GM12878 (cell line): ENCODE results near the gene EDNRB. TPM values are rescaled to one million over a fixed set of nuclear protein-coding genes. Genes with fewer than 3 reads are reported as not detected.

Source experiments
- ATAC-seq: fragments of 200-7000 bp; cut with Tn5 transposase; 3 replicates; pipeline ENCODE4 v1.9.1; 2020; ENCODE audit warnings: mild to moderate bottlenecking, moderate library complexity
- BruUV-seq: library from RNA; stranded (reverse); fragments of 400-500 nt; replicated peaks from 2 replicates; lab custom pipeline; 2021; lab: Mats Ljungman, UMichigan
- CTCF ChIA-PET: fragments of 300-600 bp; sonication (Branson Sonifier 250); formaldehyde crosslinking; extraction: SDS; loops from one replicate; lab custom pipeline; 2021; ENCODE audit warnings: inconsistent platforms; lab: Yijun Ruan, JAX
- POLR2A ChIA-PET: fragments of 350-600 bp; formaldehyde crosslinking; extraction: SDS; loops from one replicate; lab custom pipeline; 2021; ENCODE audit warnings: inconsistent platforms; lab: Charles Lee
- RAD21 ChIA-PET: fragments of 300-600 bp; sonication (Branson Sonifier 250); formaldehyde crosslinking; loops from one replicate; lab custom pipeline; 2023; ENCODE audit warnings: antibody characterized with exemption; ENCODE audit not compliant: unreplicated experiment; lab: Charles Lee
- SMC1A ChIA-PET: fragments of 300-600 bp; sonication (Branson Sonifier 250); formaldehyde crosslinking; loops from one replicate; lab custom pipeline; 2023; ENCODE audit not compliant: unreplicated experiment, uncharacterized antibody; lab: Charles Lee
- DNase-seq: peaks from one replicate; pipeline ENCODE4 v3.0.0-alpha.2; 2011; ENCODE audit warnings: low read depth, low spot score
- FAIRE-seq: peaks from 3 replicates; lab custom pipeline; 2011; peaks lifted over from hg19 to GRCh38; lab: Jason Lieb, UNC
- H2AFZ ChIP-seq: 2 replicates; pipeline ENCODE4 v1.6.0; 2011; ENCODE audit warnings: low read depth, low read length, control low read depth; ENCODE audit not compliant: control insufficient read depth
- H3K27ac ChIP-seq: 2 replicates; pipeline ENCODE4 v1.5.1; 2011; ENCODE audit warnings: control low read depth; ENCODE audit not compliant: control insufficient read depth, insufficient read depth
- H3K27me3 ChIP-seq, 2 experiments: replicated peaks in 1 of 2; 2 replicates each; pipeline versions ENCODE4 v1.6.0 to v1.6.1; 2011; ENCODE audit warnings: low read length in 1 of 2; ENCODE audit not compliant: control insufficient read depth in 2 of 2, insufficient read depth in 2 of 2
- H3K36me3 ChIP-seq, 2 experiments: 2 replicates each; pipeline ENCODE4 v1.5.1; 2011; ENCODE audit warnings: low read length in 1 of 2; ENCODE audit not compliant: control insufficient read depth in 2 of 2, insufficient read depth in 2 of 2
- H3K4me1 ChIP-seq: 2 replicates; pipeline ENCODE4 v1.6.1; 2011; ENCODE audit warnings: mild to moderate bottlenecking, low read length, moderate library complexity, mixed read lengths; ENCODE audit not compliant: control insufficient read depth, insufficient read depth
- H3K4me2 ChIP-seq: 2 replicates; pipeline ENCODE4 v1.6.0; 2011; ENCODE audit warnings: control low read depth; ENCODE audit not compliant: control insufficient read depth, insufficient read depth
- H3K4me3 ChIP-seq: fragments of 200-600 bp; sonication (generic); 2 replicates; pipeline ENCODE4 v1.5.1; 2016
- H3K79me2 ChIP-seq: 2 replicates; pipeline ENCODE4 v1.6.0; 2011; ENCODE audit warnings: low read length; ENCODE audit not compliant: control insufficient read depth, insufficient read depth
- H3K9ac ChIP-seq: 2 replicates; pipeline ENCODE4 v1.8.0; 2011; ENCODE audit warnings: low read length, control low read depth, mixed read lengths; ENCODE audit not compliant: control insufficient read depth, insufficient read depth
- H3K9me3 ChIP-seq: replicated peaks from 3 replicates; pipeline ENCODE4 v1.5.1; 2011; ENCODE audit warnings: mild to moderate bottlenecking, low read length; ENCODE audit not compliant: control insufficient read depth, insufficient read depth
- H4K20me1 ChIP-seq: 2 replicates; pipeline ENCODE4 v1.6.0; 2011; ENCODE audit not compliant: control insufficient read depth, insufficient read depth
- E2F8 ChIP-seq: fragments of 450-650 bp; IDR thresholded peaks from 2 replicates; pipeline ENCODE4 v1.6.1; 2018; ENCODE audit warnings: mild to moderate bottlenecking, low read depth, moderate library complexity; ENCODE audit not compliant: partially characterized antibody
- JUND ChIP-seq: IDR thresholded peaks from 2 replicates; pipeline ENCODE4 v1.6.1; 2012; ENCODE audit warnings: low read depth, mild to moderate bottlenecking, low read length, improper control_type of control experiment, moderate library complexity
- NR2C1 ChIP-seq: fragments of 450-650 bp; IDR thresholded peaks from 2 replicates; pipeline ENCODE4 v1.6.1; 2017; ENCODE audit warnings: antibody characterized with exemption, mild to moderate bottlenecking, moderate library complexity
- SIX5 ChIP-seq: IDR thresholded peaks from 2 replicates; pipeline ENCODE4 v1.6.1; 2011; ENCODE audit warnings: mild to moderate bottlenecking, low read depth, low read length, moderate library complexity; ENCODE audit not compliant: severe bottlenecking
- YBX1 ChIP-seq: fragments of 450-650 bp; IDR thresholded peaks from 2 replicates; pipeline ENCODE4 v1.6.1; 2016; ENCODE audit warnings: antibody characterized with exemption
- WGBS: methylation state at CpG from one replicate; pipeline ENCODE4 v1.1.6; 2016; ENCODE audit warnings: low lambda C conversion rate; ENCODE audit not compliant: insufficient replicate concordance, insufficient coverage; ENCODE audit errors: missing lambda C conversion rate; 5-methylcytosine and 5-hydroxymethylcytosine counted together
- in situ Hi-C: fragments of 300-500 bp; cut with MboI; formaldehyde crosslinking; loops from 9 replicates; pipeline ENCODE4 v1.14.3; 2018; ENCODE audit warnings: mixed read lengths
- intact Hi-C: fragments of 100-400 bp; cut with micrococcal nuclease; formaldehyde crosslinking; loops from one replicate; pipeline ENCODE4 v1.14.2; 2022; ENCODE audit not compliant: unreplicated experiment
- polyA plus RNA-seq, 11 experiments: library from polyadenylated mRNA; depleted of rRNA in 4 of 11; unstranded in 6 of 11; stranded (reverse) in 5 of 11; fragments of >200 nt; fragmentation: Nextera tagmentation in 4 of 11; fragmentation: Illumina TruSeq in 1 of 11; extraction: Ambion mirVana in 4 of 11; extraction: Trizol in 1 of 11; gene quantifications; 1 replicate in 1 of 11; 2 replicates in 10 of 11; pipeline versions ENCODE4 v1.2.1 to v1.2.3, GENCODE V29; 2011 to 2016; ENCODE audit warnings: inconsistent platforms in 2 of 11, missing spikeins in 2 of 11, low read depth in 1 of 11
- total RNA-seq, 4 experiments: library from RNA; depleted of rRNA in 3 of 4; stranded (reverse); fragments of >200 nt in 3 of 4; fragmentation: Illumina TruSeq in 1 of 4; extraction: Trizol in 1 of 4; gene quantifications; 2 replicates each; pipeline versions ENCODE4 v1.2.1 to v1.2.3, GENCODE V29; 2013 to 2021
- TF ChIP-seq, protein P1 (sequence below): fragments of 450-650 bp; IDR thresholded peaks from 2 replicates; pipeline ENCODE4 v1.6.1; 2016; ENCODE audit warnings: mild to moderate bottlenecking
- TF ChIP-seq, protein P2 (sequence below): fragments of 450-650 bp; IDR thresholded peaks from 2 replicates; pipeline ENCODE4 v1.6.1; 2017; ENCODE audit warnings: mild to moderate bottlenecking, low read depth, inconsistent platforms; ENCODE audit not compliant: poor library complexity, severe bottlenecking

EDNRB gene
- total and polyA plus RNA-seq, 10 of the 15 experiments (the other 5 are each of a cell fraction or from before 2014, with no cell fraction given), result not detected

DNA sequence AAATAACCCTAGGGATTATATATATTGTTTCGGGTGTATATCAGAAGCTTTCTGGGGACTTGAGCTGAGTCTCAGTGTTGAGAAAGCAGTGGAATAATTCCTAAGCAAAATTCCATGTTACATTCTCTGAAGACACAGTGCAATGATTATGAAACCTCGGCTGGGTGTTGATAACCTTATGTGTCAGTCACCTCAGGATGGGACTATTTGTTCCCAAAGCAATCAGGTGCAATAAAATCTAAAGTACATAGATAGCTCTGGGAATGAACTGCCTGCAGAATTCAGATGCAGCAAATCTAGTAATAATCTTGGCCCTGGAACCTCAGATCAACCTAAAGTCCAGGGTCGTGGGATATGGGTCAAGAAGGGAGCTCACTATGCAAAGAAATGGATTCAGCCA is 53.0 kb downstream of the EDNRB start (continued):
- TF ChIP-seq, protein P1, sequence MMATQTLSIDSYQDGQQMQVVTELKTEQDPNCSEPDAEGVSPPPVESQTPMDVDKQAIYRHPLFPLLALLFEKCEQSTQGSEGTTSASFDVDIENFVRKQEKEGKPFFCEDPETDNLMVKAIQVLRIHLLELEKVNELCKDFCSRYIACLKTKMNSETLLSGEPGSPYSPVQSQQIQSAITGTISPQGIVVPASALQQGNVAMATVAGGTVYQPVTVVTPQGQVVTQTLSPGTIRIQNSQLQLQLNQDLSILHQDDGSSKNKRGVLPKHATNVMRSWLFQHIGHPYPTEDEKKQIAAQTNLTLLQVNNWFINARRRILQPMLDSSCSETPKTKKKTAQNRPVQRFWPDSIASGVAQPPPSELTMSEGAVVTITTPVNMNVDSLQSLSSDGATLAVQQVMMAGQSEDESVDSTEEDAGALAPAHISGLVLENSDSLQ, result no peak
- no peak for TF ChIP-seq NR2C1
- no peak for TF ChIP-seq SIX5
- TF ChIP-seq, protein P2, sequence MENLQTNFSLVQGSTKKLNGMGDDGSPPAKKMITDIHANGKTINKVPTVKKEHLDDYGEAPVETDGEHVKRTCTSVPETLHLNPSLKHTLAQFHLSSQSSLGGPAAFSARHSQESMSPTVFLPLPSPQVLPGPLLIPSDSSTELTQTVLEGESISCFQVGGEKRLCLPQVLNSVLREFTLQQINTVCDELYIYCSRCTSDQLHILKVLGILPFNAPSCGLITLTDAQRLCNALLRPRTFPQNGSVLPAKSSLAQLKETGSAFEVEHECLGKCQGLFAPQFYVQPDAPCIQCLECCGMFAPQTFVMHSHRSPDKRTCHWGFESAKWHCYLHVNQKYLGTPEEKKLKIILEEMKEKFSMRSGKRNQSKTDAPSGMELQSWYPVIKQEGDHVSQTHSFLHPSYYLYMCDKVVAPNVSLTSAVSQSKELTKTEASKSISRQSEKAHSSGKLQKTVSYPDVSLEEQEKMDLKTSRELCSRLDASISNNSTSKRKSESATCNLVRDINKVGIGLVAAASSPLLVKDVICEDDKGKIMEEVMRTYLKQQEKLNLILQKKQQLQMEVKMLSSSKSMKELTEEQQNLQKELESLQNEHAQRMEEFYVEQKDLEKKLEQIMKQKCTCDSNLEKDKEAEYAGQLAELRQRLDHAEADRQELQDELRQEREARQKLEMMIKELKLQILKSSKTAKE, result no peak

GRCh38 chr13:77863144-77863543 is 55.5 kb downstream of the EDNRB start:
- H3K4me2 ChIP-seq, result no peak overlapping the region
- CTCF ChIA-PET, result no interaction called here
- intact Hi-C loops, result no loop called here
- H2AFZ ChIP-seq, result no peak overlapping the region
- POLR2A ChIA-PET, result no interaction called here
- DNase-seq (no peak), ATAC-seq (no peak), FAIRE-seq (no peak)
- H4K20me1 ChIP-seq, result no peaks in the 10 kb centered on the region
- RAD21 ChIA-PET, result interaction anchor here (0.6 kb wide), 1 partner anchor 69 kb away, joined by 3 read pairs; no protein-coding TSS in a partner anchor
- in situ Hi-C loops, result no loop called here
- no TSS peak for BruUV-seq
- no peak overlapping the region for H3K27ac ChIP-seq
- H3K9ac ChIP-seq, result no peak overlapping the region
- no peaks in the 10 kb centered on the region for H3K79me2 ChIP-seq
- H3K27me3 ChIP-seq, result no peaks in the 10 kb centered on the region
- H3K4me3 ChIP-seq, result no peak overlapping the region
- SMC1A ChIA-PET, result interaction anchor here (0.7 kb wide), 1 partner anchor 17 kb away, joined by 3 read pairs; no protein-coding TSS in a partner anchor
- no peaks in the 10 kb centered on the region for H3K36me3 ChIP-seq
- no peak for TF ChIP-seq YBX1
- no peak for TF ChIP-seq E2F8
- no peak for TF ChIP-seq JUND
- 36% methylated on average over 3 of the region's 3 CpGs for WGBS
- H3K4me1 ChIP-seq, result no peaks in the 10 kb centered on the region
- H3K9me3 ChIP-seq, result no peaks in the 10 kb centered on the region
